Right ventricle myocardium superior (tissue), 1 donor: ENCODE results near the gene CARD11. TPM values are rescaled to one million over a fixed set of nuclear protein-coding genes. Genes with fewer than 3 reads are reported as not detected.

ENCODE experiments used
- ATAC-seq: fragments of 200-7000 bp; cut with Tn5 transposase; one replicate; pipeline ENCODE4 v1.9.1; 2020; ENCODE audit warnings: mild to moderate bottlenecking; ENCODE audit not compliant: poor library complexity
- DNase-seq: peaks from one replicate; pipeline ENCODE4 v3.0.0-alpha.2; 2020
- intact Hi-C: fragments of 100-400 bp; cut with DNase I; formaldehyde crosslinking; loops from one replicate; pipeline ENCODE4 v1.11.2; 2022
- total RNA-seq: library from RNA; stranded (reverse); fragmentation: NEBNext Ultra II Directional; extraction: Animal tissue kit (Norgen Biotek cat#: 25700); gene quantifications from one replicate; pipeline ENCODE4 v1.2.1, GENCODE V29; 2021
- donor health status: DM: no; HTN: yes; CAD: no; lungs with severe emphysema.

CARD11 gene
- total RNA-seq, 1 donor from 2014 or later = 0.22 TPM

DNA sequence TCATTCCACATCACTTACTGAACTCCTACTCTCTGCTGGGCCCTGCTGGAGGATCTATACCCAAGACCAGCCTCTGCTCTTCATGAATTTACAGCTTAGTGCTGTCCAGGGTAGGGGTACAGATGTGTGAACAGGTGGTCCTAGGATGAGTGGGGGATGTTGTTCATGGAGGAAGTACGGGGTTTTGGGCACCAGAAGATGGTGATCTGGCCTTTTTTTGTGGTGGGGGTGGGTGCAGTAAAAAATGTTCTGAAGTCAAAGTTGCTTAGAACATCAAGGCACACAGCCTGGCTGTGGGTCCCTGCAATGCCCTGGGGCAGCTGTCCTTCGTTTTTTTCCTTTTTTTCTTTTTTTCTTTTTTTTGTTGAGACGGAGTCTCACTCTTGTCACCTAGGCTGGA, 165.4 kb downstream of the CARD11 start:
- intact Hi-C loops = no loop called here
- ATAC-seq = no peak

DNA sequence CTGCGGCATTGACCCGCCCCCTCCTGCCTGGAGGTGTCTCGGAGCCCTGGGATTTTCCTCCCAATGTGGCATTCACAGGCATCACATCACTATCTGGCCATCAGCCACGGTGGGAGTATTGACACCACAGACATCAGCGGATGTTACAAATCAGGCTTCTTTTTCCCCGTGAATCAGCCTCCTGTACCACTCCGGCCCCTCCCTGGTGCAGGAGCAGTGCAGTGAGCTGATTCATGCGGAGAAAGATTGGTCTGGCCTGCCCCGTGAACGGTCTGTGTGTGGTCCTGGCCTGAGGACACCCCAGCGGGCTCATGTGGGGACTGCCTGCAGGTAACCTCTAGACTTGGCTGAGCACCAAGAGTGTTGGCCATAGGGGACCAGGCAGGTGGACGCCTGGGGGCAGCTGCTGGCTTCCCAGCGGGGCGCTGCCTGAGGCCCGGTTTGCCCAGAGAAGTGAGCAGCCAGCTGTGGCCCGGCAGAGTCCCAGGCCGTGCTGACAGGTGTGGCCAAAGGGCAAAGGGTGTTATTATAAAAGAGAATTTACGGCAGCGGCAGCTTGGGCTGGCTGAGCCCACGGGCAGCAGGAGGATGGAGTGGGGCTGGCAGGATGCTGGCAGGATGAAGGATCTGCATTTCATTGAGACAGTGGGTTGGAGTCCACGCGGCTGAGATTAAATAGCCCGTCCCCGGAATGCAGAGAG, 167.5 kb downstream of the CARD11 start:
- intact Hi-C loops = no loop called here
- no peak for DNase-seq
- no peak for ATAC-seq

More for the DNA sequence above, 165.4 kb downstream of the CARD11 start:
- DNase-seq = no peak

DNA sequence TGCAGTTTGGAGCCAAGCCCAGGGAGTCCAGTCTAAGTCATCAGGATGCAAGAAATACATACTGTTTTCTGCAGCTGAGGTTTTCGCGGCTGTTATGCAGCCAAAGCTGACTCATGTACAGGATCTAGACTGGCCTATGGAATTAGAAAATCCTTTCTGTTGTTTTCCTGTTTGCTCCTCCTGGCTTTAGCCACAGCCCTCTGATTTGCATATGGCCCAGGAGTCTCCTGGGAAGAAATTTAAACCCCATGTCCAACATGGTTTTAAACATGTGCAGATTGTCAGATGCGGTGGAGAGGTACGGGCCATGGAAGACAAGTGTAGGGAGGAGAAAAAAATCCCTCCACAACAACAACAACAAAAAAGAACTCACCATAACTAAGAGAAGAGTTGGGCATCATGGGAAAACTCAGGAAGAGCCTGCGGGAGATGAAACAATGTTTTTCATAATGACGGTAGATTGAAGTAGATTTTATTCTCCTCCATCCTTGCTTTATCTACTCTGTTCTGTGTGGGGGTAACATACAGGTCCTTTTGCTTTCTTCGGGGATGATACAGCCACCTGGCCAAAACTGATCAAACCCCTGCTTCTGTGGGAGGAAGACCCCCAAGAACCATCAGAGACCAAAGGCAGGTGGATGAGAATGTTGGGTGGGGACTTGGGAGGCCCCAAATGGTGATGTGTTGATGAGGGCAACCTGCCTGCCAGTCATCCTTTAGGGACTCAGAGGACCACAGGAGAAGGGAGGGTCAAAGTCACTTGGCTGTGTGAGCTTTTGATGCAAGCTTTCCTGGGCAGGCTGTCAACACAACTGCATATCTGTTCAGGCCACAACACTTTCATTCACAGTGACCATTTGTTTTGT, 169.7 kb downstream of the CARD11 start:
- DNase-seq (no peak), ATAC-seq (no peak)
- intact Hi-C loops = no loop called here

DNA sequence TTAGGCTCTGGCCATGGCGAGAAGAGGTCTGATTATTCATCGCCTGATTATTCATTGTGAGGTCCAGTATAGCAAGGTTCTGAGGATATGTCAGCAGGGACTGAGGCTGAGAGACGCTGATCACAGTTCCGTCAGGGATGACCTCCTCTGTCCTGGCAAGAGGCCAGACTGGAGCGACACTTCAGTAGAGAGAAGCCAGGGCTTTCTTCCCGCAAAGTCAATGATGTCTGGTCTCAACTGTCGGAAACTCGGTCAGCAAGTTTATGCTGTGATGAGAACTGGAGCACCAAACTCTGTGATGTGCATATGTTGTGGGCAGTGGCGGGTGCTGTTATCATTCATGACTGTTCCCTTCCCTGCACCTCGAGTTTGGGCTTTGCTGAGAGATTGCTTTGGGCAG, 170.5 kb downstream of the CARD11 start:
- ATAC-seq (no peak), DNase-seq (no peak)
- intact Hi-C loops = no loop called here

DNA sequence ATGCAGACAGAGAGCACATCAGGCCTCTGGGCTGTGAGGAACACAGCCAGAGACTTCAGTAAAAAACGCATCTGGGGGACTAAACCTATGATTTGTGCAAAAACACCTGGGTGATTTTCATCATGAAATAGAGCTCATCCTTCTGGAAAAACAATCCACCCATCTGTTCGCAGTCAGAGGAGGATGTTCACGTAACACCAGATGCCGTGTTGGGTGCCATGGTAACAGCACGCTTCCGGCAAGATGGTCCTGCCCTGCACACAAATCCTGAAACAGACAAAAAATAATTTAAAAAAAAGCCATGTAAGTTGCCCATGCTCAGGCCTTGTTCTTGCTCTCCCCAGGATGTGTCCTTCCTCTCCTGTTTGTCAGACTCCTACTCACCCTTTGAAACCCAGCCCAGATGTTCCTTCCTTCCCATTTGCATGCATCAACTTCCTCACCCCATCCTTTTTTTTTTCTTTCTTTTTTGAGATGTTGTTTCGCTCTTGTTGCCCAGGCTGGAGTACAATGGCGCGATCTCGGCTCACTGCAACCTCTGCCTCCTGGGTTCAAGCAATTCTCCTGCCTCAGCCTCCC, 171.3 kb downstream of the CARD11 start:
- no peak for ATAC-seq
- DNase-seq = no peak
- intact Hi-C loops = no loop called here

DNA sequence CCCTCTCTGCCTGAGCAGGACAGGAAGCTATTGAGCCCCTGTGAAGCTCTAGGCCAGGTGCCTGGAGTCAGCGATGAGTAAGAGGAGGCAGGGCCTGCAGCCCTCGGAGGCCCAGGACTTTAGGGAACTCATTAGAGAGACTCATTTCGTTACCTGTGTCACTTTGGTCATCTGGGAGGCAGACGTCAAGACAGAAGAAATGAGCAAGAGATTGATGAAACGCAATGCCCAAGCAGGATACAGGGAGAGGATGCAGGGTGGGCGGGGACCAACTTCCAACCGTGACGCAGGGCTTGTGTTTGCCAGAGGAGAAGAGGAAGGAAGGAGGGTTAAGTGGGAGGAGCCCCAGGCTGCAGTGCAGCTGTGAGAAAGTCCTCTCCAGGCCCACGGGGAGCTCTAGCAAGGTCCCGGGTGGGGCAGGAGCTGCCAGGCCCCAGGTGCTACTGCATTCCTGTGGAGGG, 173.2 kb downstream of the CARD11 start:
- intact Hi-C loops = no loop called here
- peak; percentile 82 for ATAC-seq
- peak; percentile 83 for DNase-seq

DNA sequence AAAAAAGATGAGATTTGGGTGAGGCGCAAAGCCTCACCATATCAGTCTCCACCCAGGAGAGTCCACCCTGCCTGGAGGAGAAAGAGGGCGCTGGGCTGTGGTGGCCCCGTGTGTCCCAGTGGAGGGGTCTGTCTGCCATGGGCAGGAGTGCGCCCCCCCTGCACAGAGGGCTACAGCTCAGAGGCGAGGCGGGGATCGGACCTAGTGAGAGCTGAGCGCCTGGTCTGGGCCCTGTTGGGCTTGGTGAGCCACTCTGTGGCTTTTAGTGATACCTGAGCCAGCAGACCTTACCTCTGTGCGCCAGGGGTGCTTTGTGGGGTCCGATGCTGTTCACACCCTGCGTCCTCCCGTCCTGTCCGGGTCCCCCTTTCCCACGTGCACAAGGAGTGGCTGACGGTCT, 173.7 kb downstream of the CARD11 start:
- ATAC-seq = no peak
- no peak for DNase-seq
- intact Hi-C loops = loop anchor here (10.0 kb wide), 2 partner anchors 285 to 1025 kb away; no protein-coding TSS in a partner anchor

DNA sequence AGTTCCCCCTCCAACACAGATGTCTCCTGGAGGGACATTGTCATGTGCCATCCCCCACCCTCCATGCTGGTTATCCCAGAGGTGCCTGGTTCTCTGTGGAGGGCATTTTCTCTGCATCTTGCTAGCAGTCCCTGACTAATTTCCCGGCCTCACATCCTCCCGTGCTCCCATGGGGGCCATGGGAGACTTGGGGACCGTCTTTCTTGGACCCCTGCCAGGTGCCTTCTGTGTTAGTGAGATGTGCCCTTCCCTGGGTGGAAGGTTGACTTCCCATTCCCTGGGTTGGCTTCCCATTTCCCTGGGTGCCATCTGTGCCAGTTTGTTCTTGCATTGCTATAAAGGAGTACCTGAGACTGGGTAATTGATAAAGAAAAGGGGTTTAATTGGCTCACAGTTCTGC, 177.1 kb downstream of the CARD11 start:
- no peak for ATAC-seq
- intact Hi-C loops = loop anchor here (10.0 kb wide), 2 partner anchors 288 to 1028 kb away; no protein-coding TSS in a partner anchor
- no peak for DNase-seq

DNA sequence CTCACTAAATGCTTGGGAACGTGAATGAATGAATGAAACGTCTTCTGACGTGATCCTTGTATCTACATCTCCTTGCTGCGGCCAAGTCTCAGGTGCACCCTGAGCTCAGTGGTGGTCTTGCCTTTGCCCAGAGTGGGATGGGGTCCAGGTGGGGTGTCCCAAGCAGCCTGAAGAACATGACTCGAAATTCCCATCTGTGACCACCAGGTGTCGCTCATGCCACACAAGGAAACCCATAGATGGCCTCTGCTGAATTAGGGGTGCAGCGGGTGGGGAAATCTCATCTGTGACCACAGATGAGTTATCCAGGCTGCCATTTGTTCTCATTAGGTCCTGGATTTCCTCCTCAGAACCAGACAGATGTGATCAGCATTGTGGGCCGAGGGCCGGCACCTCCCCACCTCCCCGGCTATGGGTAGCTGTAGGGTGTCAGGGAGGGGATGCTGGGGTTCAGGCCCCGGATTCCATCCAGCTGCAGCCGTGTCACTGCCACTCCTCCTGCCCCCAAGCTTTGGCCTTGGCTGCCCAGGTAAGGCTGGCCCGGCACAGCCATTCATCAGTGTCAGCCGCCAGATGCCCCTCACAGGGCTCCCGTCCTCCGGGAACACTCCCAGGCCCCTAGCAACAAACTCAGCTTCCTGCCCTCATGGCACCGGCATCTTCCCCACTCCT, 178.5 kb downstream of the CARD11 start:
- intact Hi-C loops = loop anchor here (10.0 kb wide), 2 partner anchors 290 to 1030 kb away; no protein-coding TSS in a partner anchor
- ATAC-seq (peak; percentile 55), DNase-seq (peak; percentile 77)

DNA sequence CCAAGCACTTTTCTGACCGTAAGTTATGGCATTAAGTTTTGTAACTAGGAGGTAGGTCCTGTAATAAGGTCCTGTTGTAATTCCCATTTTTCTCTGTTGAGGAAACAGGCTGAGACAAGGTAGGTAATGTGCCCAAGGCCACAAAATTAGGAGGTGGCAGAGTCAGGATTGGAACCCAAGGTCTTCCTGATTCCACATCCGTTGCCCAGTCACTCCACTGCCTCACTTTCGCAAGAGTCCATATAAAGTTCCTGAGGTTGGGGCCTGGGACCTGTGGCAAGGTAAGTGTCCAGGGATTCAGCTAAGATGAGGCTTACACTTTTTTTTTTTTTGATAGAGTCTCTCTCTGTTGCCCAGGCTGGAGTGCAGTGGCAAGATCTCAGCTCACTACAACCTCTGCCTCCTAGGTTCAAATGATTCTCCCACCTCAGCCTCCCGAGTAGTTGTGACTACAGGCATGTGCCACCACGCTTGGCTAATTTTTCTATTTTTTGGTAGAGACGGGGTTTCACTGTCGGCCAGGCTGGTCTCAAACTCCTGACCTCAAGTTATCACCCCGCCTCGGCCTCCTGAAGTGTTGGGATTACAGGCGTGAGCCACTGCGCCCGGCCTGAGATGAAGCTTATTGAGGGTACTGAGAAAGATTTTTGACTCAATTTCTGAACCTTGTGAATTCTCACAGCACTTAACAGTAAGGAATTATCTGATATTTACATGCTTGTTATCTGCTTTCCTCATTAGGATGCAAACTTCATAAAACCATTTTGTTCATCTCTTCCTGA, 179.3 kb downstream of the CARD11 start:
- ATAC-seq = no peak
- intact Hi-C loops = loop anchor here (10.0 kb wide), 2 partner anchors 290 to 1030 kb away; no protein-coding TSS in a partner anchor

DNA sequence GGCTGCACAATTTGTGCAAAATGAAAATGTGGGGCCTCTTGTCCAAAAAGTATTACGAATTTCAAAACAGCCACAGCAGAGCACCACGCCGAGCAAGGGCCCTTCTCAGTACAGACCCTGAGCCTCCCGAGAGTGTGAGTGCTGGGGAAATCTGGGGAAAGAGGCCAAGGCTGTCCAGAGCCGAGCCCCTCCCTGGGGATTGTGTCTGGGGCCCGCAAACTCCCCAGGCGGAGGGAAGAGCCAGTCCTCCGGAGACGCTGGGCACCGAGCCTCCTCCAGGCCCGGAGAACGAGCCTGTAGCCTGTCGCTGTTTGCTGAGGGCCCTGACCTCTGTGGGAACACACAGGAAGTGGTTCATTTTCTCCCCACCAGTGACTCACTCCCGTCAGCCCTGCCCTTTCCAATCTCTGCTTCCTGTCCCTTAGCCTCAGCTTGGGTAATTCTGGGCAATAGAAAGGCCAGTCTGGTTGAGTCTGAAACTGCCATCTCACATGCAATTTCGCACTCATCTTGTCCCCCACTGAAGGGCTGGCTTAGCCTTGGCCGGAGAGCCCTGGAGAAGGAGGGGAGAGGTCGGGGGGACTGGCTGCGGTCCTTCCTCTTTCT, 180.1 kb downstream of the CARD11 start:
- intact Hi-C loops = loop anchor here (10.0 kb wide), 2 partner anchors 291 to 1031 kb away; no protein-coding TSS in a partner anchor
- DNase-seq (peak; percentile 86), ATAC-seq (peak; percentile 94)

More for the DNA sequence above, 179.3 kb downstream of the CARD11 start:
- DNase-seq = no peak

DNA sequence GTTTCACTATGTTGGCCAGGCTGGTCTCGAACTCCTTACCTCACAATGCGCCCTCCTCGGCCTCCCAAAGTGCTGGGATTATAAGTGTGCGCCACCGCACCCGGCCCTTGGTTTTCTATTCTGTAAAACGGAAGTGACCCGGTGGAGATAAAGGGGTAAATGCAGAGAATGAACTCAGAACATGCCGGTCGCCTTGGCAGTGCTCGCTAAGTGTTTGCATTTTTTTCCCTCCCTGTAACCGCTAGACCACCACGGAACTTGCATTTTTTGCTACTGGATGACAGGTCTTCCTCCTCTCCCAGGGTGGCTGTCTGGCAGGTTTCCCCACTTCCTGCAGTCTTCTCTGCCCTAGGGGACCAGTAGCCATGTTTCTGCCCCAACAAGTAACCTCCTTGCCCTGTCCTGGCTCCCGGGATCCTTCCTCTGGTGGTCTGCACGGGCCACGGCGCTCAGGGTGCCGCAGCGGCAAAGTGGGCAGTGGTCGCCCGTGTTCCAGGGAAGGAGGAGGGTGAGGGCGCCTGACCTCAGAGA, 180.8 kb downstream of the CARD11 start:
- intact Hi-C loops = loop anchor here (10.0 kb wide), 2 partner anchors 292 to 1032 kb away; no protein-coding TSS in a partner anchor
- DNase-seq = no peak
- ATAC-seq = no peak

DNA sequence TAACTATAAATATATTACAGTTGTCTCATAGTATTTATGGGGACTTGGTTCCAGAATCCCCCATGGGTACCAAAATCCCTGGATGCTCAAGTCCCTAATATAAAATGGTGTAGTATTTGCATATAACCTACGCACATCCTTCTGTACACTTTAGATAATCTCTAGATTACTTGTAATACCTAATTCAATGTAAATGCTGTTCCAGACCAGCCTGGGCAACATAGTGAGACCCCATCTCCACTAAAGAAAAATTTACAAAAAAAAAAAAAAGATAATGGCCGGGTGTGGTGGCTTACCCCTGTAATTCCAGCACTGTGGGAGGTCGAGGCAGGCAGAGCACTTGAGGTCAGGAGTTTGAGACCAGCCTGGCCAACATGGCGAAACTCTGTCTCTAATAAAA, 182.2 kb downstream of the CARD11 start:
- no peak for ATAC-seq
- no peak for DNase-seq
- intact Hi-C loops = loop anchor here (10.0 kb wide), 2 partner anchors 293 to 1033 kb away; no protein-coding TSS in a partner anchor

DNA sequence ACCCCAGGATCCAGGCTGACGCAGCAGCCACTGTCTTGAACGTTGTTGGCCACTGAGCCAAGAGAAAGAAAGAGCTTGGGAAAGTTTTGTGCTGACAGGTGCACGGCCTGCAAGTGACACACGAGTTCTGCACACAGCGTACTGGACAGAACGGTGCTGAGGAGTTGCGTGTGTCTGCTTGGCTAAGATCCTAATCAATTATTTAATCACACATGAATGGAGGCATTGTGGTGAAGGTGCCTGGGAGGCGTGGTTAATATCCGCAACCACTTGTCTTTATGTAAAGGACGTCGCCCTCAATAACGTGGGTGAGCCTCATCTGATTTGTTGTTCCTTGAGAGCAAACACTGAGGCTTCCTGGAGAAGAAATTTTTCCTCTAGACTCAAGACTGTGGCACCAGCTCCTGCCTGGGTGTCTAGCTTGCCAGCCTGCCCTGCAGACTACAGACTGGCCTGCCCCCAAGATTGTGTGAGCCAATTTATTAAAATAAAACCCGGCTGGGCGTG, 183.0 kb downstream of the CARD11 start:
- intact Hi-C loops = loop anchor here (10.0 kb wide), 2 partner anchors 294 to 1034 kb away; no protein-coding TSS in a partner anchor
- no peak for DNase-seq
- ATAC-seq = no peak

DNA sequence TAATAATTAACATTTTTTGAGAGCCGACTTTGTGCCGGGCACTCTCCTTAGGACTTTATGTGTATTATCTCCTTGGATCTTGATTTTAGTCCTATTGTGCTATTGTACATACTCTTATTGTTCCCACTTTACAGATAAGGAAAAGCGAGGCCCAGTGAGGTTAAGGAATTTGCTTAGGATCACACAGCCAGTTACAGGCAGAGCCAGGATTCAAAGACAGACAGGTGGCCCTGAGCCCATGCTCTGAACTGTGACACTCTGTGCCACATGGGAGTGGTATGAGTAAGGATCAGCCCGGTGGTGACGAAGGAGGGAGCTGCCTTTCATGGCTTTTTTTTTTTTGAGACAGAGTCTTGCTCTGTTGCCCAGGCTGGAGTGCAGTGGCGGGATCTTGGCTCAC, 183.7 kb downstream of the CARD11 start:
- DNase-seq = no peak
- ATAC-seq = no peak
- intact Hi-C loops = loop anchor here (10.0 kb wide), 2 partner anchors 295 to 1035 kb away; no protein-coding TSS in a partner anchor

DNA sequence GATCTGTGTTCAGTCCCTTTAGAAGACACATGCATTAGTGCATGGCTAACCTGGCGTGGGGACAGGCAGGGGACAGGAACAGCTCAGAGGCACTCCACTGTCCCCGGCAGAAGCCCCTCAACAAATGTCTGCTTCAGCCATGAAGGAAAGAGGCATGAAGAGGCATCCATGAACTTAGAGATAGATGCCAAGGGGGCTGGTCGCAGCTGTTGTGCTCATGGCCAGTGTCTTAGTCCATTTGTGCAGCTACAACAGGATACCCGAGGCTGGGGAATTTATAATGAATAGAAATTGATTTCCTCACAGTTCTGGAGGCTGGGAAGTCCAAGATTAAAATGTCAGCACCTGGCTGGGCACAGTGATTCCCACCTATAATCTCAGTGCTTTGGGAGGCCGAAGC, 185.0 kb downstream of the CARD11 start:
- DNase-seq = no peak
- intact Hi-C loops = no loop called here
- ATAC-seq = no peak
